B cell (primary cell): ENCODE results near the gene RNF126. TPM values are rescaled to one million over a fixed set of nuclear protein-coding genes. Genes with fewer than 3 reads are reported as not detected.

Experiments used
- ATAC-seq: fragments of 200-7000 bp; cut with Tn5 transposase; one replicate; pipeline ENCODE4 v1.10.0; 2021; ENCODE audit warnings: low read depth, mild to moderate bottlenecking, moderate number of reproducible peaks, moderate library complexity
- CTCF ChIA-PET: fragments of 350-600 bp; sonication (Branson Sonifier 250); formaldehyde crosslinking; loops from one replicate; lab custom pipeline; 2021; ENCODE audit warnings: antibody characterized with exemption, inconsistent platforms; lab: Charles Lee
- POLR2A ChIA-PET: fragments of 350-600 bp; sonication (Branson Sonifier 250); formaldehyde crosslinking; loops from one replicate; lab custom pipeline; 2021; ENCODE audit warnings: antibody characterized with exemption; lab: Charles Lee
- DNase-seq: peaks from one replicate; pipeline ENCODE4 v3.0.0; 2013
- H2AFZ ChIP-seq: 2 replicates; pipeline ENCODE4 v1.6.1; 2012; ENCODE audit warnings: mild to moderate bottlenecking, low read depth, low read length; ENCODE audit not compliant: insufficient read depth, poor library complexity, severe bottlenecking
- H3K27ac ChIP-seq, 2 donors: 1 replicate in 1 of 2; 2 replicates in 1 of 2; pipeline ENCODE4 v1.5.1; 2012 to 2013; ENCODE audit warnings: low read length in 2 of 2, mild to moderate bottlenecking in 2 of 2, moderate library complexity in 1 of 2
- H3K27me3 ChIP-seq, 4 experiments: fragments of 200-600 bp in 1 of 4; sonication (generic) in 1 of 4; replicated peaks in 1 of 4; 1 replicate in 2 of 4; 2 replicates in 2 of 4; pipeline versions ENCODE4 v1.6.1 to v1.7.0; 2013 to 2016; ENCODE audit warnings: low read length in 3 of 4, mild to moderate bottlenecking in 2 of 4, mixed read lengths in 1 of 4, moderate library complexity in 1 of 4; ENCODE audit not compliant: insufficient read depth in 4 of 4, control insufficient read depth in 3 of 4; ENCODE audit errors: control extremely low read depth in 1 of 4
- H3K36me3 ChIP-seq, 2 experiments: replicated peaks in 1 of 2; 1 replicate in 1 of 2; 2 replicates in 1 of 2; pipeline versions ENCODE4 v1.6.1 to v1.7.1; 2013; ENCODE audit warnings: low read length in 1 of 2; ENCODE audit not compliant: insufficient read depth in 2 of 2, control insufficient read depth in 1 of 2; ENCODE audit errors: control extremely low read depth in 1 of 2, extremely low read depth in 1 of 2
- H3K4me1 ChIP-seq, 2 donors: fragments of 200-600 bp in 1 of 2; sonication (generic) in 1 of 2; 1 replicate in 1 of 2; 2 replicates in 1 of 2; pipeline versions ENCODE4 v1.5.1 to v1.6.1; 2013 to 2017; ENCODE audit warnings: low read length in 2 of 2; ENCODE audit not compliant: control insufficient read depth in 2 of 2, insufficient read depth in 2 of 2
- H3K4me2 ChIP-seq: replicated peaks from 2 replicates; pipeline ENCODE3; 2012; ENCODE audit warnings: mild to moderate bottlenecking, low read depth, low read length; ENCODE audit not compliant: poor library complexity, severe bottlenecking
- H3K4me3 ChIP-seq, 5 experiments: fragments of 200-600 bp in 1 of 5; sonication (generic) in 1 of 5; 1 replicate in 3 of 5; 2 replicates in 2 of 5; pipeline versions ENCODE4 v1.5.1 to v1.7.0; 2011 to 2016; ENCODE audit warnings: low read length in 4 of 5, mild to moderate bottlenecking in 4 of 5, low read depth in 2 of 5, control low read depth in 1 of 5, moderate library complexity in 1 of 5; ENCODE audit not compliant: insufficient read depth in 1 of 5; ENCODE audit errors: control extremely low read depth in 1 of 5, extremely low read depth in 1 of 5
- H3K79me2 ChIP-seq: fragments of 200-600 bp; sonication (generic); one replicate; pipeline ENCODE4 v1.6.0; 2016; ENCODE audit warnings: low read length; ENCODE audit not compliant: control insufficient read depth, insufficient read depth
- H3K9ac ChIP-seq: fragments of 200-600 bp; sonication (generic); 2 replicates; pipeline ENCODE4 v1.6.1; 2017; ENCODE audit warnings: mild to moderate bottlenecking, low read length, moderate library complexity
- H3K9me3 ChIP-seq, 3 donors: one replicate each; pipeline versions ENCODE4 v1.6.1 to v1.7.1; 2013; ENCODE audit warnings: low read length in 2 of 3; ENCODE audit not compliant: control insufficient read depth in 2 of 3, insufficient read depth in 1 of 3; ENCODE audit errors: control extremely low read depth in 1 of 3
- H4K20me1 ChIP-seq: 2 replicates; pipeline ENCODE4 v1.6.0; 2012; ENCODE audit warnings: mild to moderate bottlenecking, low read length; ENCODE audit not compliant: insufficient read depth, control insufficient read depth, poor library complexity, severe bottlenecking
- H3K27ac Mint-ChIP-seq: one replicate; pipeline ENCODE4 v1.8.0; 2021; ENCODE audit warnings: mixed read lengths
- H3K27me3 Mint-ChIP-seq: one replicate; pipeline ENCODE4 v1.8.0; 2021; ENCODE audit warnings: mixed read lengths
- H3K4me1 Mint-ChIP-seq: one replicate; pipeline ENCODE4 v1.8.0; 2021; ENCODE audit warnings: mixed read lengths
- H3K4me3 Mint-ChIP-seq: one replicate; pipeline ENCODE4 v1.8.0; 2021; ENCODE audit warnings: mixed read lengths
- H3K9me3 Mint-ChIP-seq: one replicate; pipeline ENCODE4 v1.8.0; 2022; ENCODE audit warnings: mixed read lengths; ENCODE audit not compliant: insufficient read depth
- EZH2 ChIP-seq: IDR thresholded peaks from 2 replicates; pipeline ENCODE4 v1.6.1; 2012; ENCODE audit warnings: borderline replicate concordance, low read depth, mild to moderate bottlenecking, moderate library complexity, low read length; ENCODE audit not compliant: insufficient read depth, poor library complexity, severe bottlenecking
- WGBS: methylation state at CpG from one replicate; pipeline ENCODE4 v1.1.5; 2013; ENCODE audit warnings: missing lambda C conversion rate; ENCODE audit not compliant: insufficient coverage; 5-methylcytosine and 5-hydroxymethylcytosine counted together
- intact Hi-C: fragments of 100-400 bp; cut with micrococcal nuclease; formaldehyde crosslinking; loops from one replicate; pipeline ENCODE4 v1.10.0; 2022
- polyA plus RNA-seq: library from polyadenylated mRNA; depleted of rRNA; stranded (reverse); fragments of >200 nt; gene quantifications from 2 replicates; pipeline ENCODE4 v1.2.3, GENCODE V29; 2012
- total RNA-seq, 2 donors: library from RNA; stranded (reverse); fragments of 120-200 nt in 1 of 2; gene quantifications; 1 replicate in 1 of 2; 2 replicates in 1 of 2; pipeline versions ENCODE4 v1.2.3 to v1.2.4, GENCODE V29; 2013 to 2022
- TF ChIP-seq, protein P1 (sequence below): fragments of 200-600 bp; IDR thresholded peaks from one replicate; pipeline ENCODE4 v1.8.0; 2022; ENCODE audit warnings: antibody characterized with exemption, mild to moderate bottlenecking

Gene RNF126
- total and polyA plus RNA-seq, 2 donors (not counting 1 experiment from before 2014, with no cell fraction given), result 74.3 to 118 TPM

DNA sequence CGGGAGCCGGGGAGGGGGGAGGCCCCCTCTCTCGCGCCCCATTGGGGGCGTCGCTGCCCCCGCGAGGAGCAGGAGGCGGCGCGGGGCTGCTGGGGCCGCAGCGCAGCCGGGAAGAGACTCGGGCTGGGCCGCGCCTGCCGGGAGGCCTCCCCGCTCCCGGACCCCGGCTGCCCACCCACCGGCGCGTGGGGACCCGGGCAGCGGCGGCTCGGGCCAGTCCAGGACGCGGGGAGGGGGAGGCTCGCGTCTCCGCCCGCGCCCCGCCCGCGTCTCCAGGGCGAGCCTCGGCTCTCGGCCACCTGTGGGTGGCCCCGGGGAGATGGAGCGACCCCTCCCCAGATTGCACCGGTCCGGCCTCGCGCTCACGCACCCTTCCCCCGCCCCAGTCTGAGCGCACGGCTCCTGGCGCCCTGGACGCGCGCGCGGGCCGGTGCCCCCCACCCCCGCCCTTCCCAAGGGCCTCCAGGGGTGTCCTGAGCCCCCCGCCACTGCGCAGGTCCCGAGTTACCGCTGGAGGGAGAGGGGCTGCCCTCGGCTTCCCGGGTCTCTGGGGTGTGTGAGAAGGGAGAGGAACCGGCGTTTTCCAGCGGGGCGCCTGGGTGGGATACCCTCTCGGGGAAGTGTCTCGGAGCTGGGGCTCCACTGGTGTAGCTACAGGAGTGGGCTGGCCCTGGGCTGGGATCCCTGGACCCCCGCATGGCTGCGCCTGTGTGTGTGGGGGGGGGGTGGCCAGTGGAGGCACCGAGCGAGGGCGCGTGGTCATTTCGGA lies 46.4 kb upstream of the RNF126 start:
- Histone ChIP-seq H3K36me3 (no peaks in the 10 kb centered on the region), H3K9ac (no peak overlapping the region), H3K27me3 (peaks cover 0 to 32% (median 3%) of the 10 kb centered on the region in 4 experiments), H3K4me3 (no peak overlapping the region), H3K79me2 (no peaks in the 10 kb centered on the region), H4K20me1 (no peaks in the 10 kb centered on the region), H3K4me1 (peaks cover under 1 to 2% of the 10 kb centered on the region in 2 donors), H3K27ac (no peak overlapping the region), H3K4me2 (peak overlapping the region; percentile 19), H2AFZ (no peak overlapping the region), H3K9me3 (peaks cover 0 to 13% (median 2%) of the 10 kb centered on the region in 3 donors)
- Mint-ChIP-seq H3K27me3 (peaks cover 27% of the 10 kb centered on the region), H3K9me3 (peaks cover 1% of the 10 kb centered on the region), H3K27ac (no peak overlapping the region), H3K4me3 (no peak overlapping the region), H3K4me1 (peaks cover 2% of the 10 kb centered on the region)
- no peak for TF ChIP-seq EZH2
- TF ChIP-seq, protein P1, sequence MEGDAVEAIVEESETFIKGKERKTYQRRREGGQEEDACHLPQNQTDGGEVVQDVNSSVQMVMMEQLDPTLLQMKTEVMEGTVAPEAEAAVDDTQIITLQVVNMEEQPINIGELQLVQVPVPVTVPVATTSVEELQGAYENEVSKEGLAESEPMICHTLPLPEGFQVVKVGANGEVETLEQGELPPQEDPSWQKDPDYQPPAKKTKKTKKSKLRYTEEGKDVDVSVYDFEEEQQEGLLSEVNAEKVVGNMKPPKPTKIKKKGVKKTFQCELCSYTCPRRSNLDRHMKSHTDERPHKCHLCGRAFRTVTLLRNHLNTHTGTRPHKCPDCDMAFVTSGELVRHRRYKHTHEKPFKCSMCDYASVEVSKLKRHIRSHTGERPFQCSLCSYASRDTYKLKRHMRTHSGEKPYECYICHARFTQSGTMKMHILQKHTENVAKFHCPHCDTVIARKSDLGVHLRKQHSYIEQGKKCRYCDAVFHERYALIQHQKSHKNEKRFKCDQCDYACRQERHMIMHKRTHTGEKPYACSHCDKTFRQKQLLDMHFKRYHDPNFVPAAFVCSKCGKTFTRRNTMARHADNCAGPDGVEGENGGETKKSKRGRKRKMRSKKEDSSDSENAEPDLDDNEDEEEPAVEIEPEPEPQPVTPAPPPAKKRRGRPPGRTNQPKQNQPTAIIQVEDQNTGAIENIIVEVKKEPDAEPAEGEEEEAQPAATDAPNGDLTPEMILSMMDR, result no peak
- WGBS, result 6% methylated on average over 74 of the region's 78 CpGs
- POLR2A ChIA-PET, result no interaction called here
- CTCF ChIA-PET, result no interaction called here
- intact Hi-C loops, result no loop called here
- DNase-seq (no peak), ATAC-seq (no peak)
